Activated CD4-positive, alpha-beta T cell treated with anti-CD3 and anti-CD28 coated beads, Interleukin-2, amount 10 ng/mL, durations not matched to agents 7 days and 5 days (primary cell): ENCODE measurements around the gene AFF2. TPM values are rescaled to one million over a fixed set of nuclear protein-coding genes. Genes with fewer than 3 reads are reported as not detected.

Experiments used
- CTCF ChIA-PET: fragments of 350-600 bp; sonication (Branson Sonifier 250); formaldehyde crosslinking; loops from one replicate; lab custom pipeline; 2021; ENCODE audit warnings: antibody characterized with exemption; lab: Charles Lee
- POLR2A ChIA-PET: fragments of 350-600 bp; sonication (Branson Sonifier 250); formaldehyde crosslinking; loops from one replicate; lab custom pipeline; 2021; ENCODE audit warnings: antibody characterized with exemption; lab: Charles Lee
- DNase-seq: peaks from one replicate; pipeline ENCODE4 v3.0.0-alpha.2; 2020
- H3K27ac Mint-ChIP-seq: one replicate; pipeline ENCODE4 v1.8.0; 2021; ENCODE audit warnings: mild to moderate bottlenecking, moderate library complexity, mixed read lengths
- H3K27me3 Mint-ChIP-seq: one replicate; pipeline ENCODE4 v1.8.0; 2021; ENCODE audit warnings: mixed read lengths
- H3K36me3 Mint-ChIP-seq: one replicate; pipeline ENCODE4 v1.8.0; 2021; ENCODE audit warnings: low read depth, mixed read lengths
- H3K4me1 Mint-ChIP-seq: one replicate; pipeline ENCODE4 v1.8.0; 2021; ENCODE audit warnings: mixed read lengths
- H3K4me3 Mint-ChIP-seq: one replicate; pipeline ENCODE4 v1.8.0; 2021; ENCODE audit warnings: mild to moderate bottlenecking, moderate library complexity, mixed read lengths
- H3K9me3 Mint-ChIP-seq: one replicate; pipeline ENCODE4 v1.8.0; 2021; ENCODE audit warnings: mixed read lengths
- total RNA-seq, 2 experiments: library from RNA; stranded (reverse); gene quantifications; one replicate each; pipeline ENCODE4 v1.2.3, GENCODE V29; 2021

The AFF2 gene
- total RNA-seq, 2 experiments from 2014 or later: 0.69 to 1.8 TPM

DNA sequence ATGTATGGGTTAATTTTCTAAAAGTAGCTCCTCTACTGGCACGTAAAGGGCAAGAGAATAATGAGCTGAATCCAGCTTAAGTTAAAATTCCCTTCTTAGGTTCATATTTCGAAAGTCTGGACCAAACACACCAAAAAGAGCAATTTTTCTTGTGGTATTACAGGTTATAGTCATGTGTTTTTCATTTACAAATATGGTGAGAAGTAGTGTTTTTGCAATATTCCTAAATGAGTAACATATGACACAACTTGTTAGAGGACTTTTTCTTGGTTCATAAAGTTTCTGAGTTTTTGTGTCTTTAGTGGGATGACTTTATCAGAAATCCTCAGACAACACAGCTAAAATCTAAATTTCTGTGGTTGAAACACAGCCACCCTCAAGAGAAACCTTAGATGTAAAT lies 172.1 kb downstream of the AFF2 start:
- Mint-ChIP-seq H3K27ac (no peak overlapping the region), H3K4me3 (no peak overlapping the region), H3K36me3 (no peaks in the 10 kb centered on the region), H3K9me3 (peaks cover 18% of the 10 kb centered on the region), H3K4me1 (no peaks in the 10 kb centered on the region), H3K27me3 (no peaks in the 10 kb centered on the region)
- ChIA-PET POLR2A (no interaction called here), CTCF (no interaction called here)
- no peak for DNase-seq

DNA sequence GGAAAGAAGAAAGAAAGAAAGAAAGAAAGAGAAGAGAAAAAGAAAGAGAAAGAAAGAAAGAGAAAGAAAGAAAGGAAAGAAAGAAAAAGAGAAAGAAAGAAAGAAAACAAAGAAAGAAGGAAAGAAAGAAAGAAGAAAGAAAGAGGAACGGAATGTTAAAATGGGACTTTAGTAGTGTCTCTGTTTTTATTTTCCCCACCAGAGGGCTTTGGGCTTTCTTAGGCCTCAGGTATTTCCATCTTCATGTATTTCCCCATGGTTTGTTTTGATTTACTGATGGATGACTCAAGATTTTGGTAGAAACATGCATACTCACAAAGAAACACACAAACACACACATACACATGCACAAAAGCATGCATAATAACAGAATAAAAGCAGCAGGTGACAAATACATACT lies 181.2 kb downstream of the AFF2 start:
- no peak for DNase-seq
- no peaks in the 10 kb centered on the region for H3K36me3 Mint-ChIP-seq
- no peaks in the 10 kb centered on the region for H3K4me1 Mint-ChIP-seq
- ChIA-PET POLR2A (no interaction called here), CTCF (no interaction called here)
- H3K4me3 Mint-ChIP-seq: no peak overlapping the region
- H3K27me3 Mint-ChIP-seq: no peaks in the 10 kb centered on the region
- no peaks in the 10 kb centered on the region for H3K9me3 Mint-ChIP-seq
- no peak overlapping the region for H3K27ac Mint-ChIP-seq

GRCh38 chrX:148682206-148682605 lies 181.8 kb downstream of the AFF2 start:
- no peaks in the 10 kb centered on the region for H3K27me3 Mint-ChIP-seq
- no peaks in the 10 kb centered on the region for H3K36me3 Mint-ChIP-seq
- H3K27ac Mint-ChIP-seq: no peak overlapping the region
- H3K4me3 Mint-ChIP-seq: no peak overlapping the region
- no peaks in the 10 kb centered on the region for H3K9me3 Mint-ChIP-seq
- no peak for DNase-seq
- ChIA-PET CTCF (no interaction called here), POLR2A (no interaction called here)
- H3K4me1 Mint-ChIP-seq: no peaks in the 10 kb centered on the region

- H3K27ac Mint-ChIP-seq: no peak overlapping the region
- no peaks in the 10 kb centered on the region for H3K36me3 Mint-ChIP-seq
- H3K4me3 Mint-ChIP-seq: no peak overlapping the region
- H3K4me1 Mint-ChIP-seq: no peaks in the 10 kb centered on the region
- no peaks in the 10 kb centered on the region for H3K27me3 Mint-ChIP-seq
- peaks cover 6% of the 10 kb centered on the region for H3K9me3 Mint-ChIP-seq
- ChIA-PET CTCF (no interaction called here), POLR2A (no interaction called here)
- no peak for DNase-seq
These were observed 191.0 kb downstream of the AFF2 start for GRCh38 chrX:148691456-148691855.

DNA sequence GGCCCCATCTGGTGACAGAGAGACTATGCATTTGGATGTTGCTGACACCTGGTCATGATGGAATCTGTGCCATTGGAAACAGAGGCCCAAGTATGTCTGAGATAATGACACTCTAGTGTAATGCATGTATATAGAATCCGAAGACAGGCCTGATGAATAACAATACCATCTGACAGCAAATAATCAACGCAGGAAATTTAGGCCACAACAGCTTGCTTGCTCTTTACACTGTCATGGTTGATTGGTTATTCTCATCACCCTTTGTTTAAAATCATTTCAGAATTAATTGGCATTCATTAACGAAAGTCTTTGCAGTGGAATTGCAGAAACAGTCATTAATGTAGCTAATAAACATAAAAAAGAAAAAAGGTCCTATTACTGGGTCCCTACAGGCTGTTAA lies 194.8 kb downstream of the AFF2 start:
- no peaks in the 10 kb centered on the region for H3K36me3 Mint-ChIP-seq
- no peak overlapping the region for H3K4me3 Mint-ChIP-seq
- H3K4me1 Mint-ChIP-seq: no peaks in the 10 kb centered on the region
- H3K27ac Mint-ChIP-seq: no peak overlapping the region
- no peaks in the 10 kb centered on the region for H3K27me3 Mint-ChIP-seq
- DNase-seq: no peak
- CTCF ChIA-PET: no interaction called here
- POLR2A ChIA-PET: no interaction called here
- peaks cover 6% of the 10 kb centered on the region for H3K9me3 Mint-ChIP-seq

GRCh38 chrX:148698221-148698620 lies 197.8 kb downstream of the AFF2 start:
- ChIA-PET CTCF (no interaction called here), POLR2A (no interaction called here)
- no peak for DNase-seq
- H3K4me3 Mint-ChIP-seq: no peak overlapping the region
- H3K27ac Mint-ChIP-seq: no peak overlapping the region
- H3K27me3 Mint-ChIP-seq: no peaks in the 10 kb centered on the region
- peaks cover 4% of the 10 kb centered on the region for H3K9me3 Mint-ChIP-seq
- H3K36me3 Mint-ChIP-seq: no peaks in the 10 kb centered on the region
- no peaks in the 10 kb centered on the region for H3K4me1 Mint-ChIP-seq

DNA sequence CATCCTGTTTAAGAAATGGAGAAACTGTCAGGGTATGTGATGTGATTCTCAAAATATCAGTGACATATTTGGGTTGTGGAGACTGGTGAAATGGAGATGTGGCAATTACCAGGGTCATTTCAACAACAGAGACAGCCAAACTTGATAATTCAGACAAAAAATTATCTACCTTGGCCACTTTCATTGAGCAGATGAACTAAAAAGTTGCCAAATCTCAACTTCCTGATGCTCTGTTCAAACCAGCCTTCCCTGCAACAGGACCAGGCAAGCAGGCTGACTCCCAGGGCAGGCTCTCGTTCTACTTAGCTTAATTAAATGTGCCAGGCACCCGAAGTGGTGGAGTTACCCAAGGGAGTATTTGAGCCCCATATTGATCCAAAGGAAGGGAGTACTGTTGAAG lies 199.6 kb downstream of the AFF2 start:
- no peak overlapping the region for H3K4me3 Mint-ChIP-seq
- H3K9me3 Mint-ChIP-seq: no peaks in the 10 kb centered on the region
- no peak overlapping the region for H3K27ac Mint-ChIP-seq
- POLR2A ChIA-PET: no interaction called here
- H3K27me3 Mint-ChIP-seq: no peaks in the 10 kb centered on the region
- no peak for DNase-seq
- CTCF ChIA-PET: no interaction called here
- H3K36me3 Mint-ChIP-seq: no peaks in the 10 kb centered on the region
- H3K4me1 Mint-ChIP-seq: no peaks in the 10 kb centered on the region

DNA sequence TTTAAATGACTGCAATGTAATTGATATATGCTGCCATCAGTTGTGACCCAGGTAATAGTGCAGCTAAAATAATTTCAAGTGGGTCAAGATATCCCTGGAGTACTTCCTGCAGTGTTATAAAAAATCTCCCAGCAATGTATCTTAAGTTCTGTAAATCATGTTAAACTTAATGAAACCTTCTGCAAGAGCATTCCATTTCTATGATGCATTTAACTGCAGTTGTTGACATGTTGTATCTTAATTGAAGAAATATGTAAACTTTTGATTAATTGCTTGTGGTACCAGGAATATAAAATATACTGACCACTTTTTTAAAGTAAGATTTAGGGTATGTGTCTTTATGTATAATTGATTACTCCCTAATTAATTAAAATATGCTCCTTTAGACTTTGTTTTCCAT lies 213.6 kb downstream of the AFF2 start:
- no peak overlapping the region for H3K27ac Mint-ChIP-seq
- no peak overlapping the region for H3K4me3 Mint-ChIP-seq
- no peaks in the 10 kb centered on the region for H3K36me3 Mint-ChIP-seq
- POLR2A ChIA-PET: no interaction called here
- DNase-seq: no peak
- CTCF ChIA-PET: no interaction called here
- no peaks in the 10 kb centered on the region for H3K27me3 Mint-ChIP-seq
- H3K4me1 Mint-ChIP-seq: no peaks in the 10 kb centered on the region
- H3K9me3 Mint-ChIP-seq: no peaks in the 10 kb centered on the region

DNA sequence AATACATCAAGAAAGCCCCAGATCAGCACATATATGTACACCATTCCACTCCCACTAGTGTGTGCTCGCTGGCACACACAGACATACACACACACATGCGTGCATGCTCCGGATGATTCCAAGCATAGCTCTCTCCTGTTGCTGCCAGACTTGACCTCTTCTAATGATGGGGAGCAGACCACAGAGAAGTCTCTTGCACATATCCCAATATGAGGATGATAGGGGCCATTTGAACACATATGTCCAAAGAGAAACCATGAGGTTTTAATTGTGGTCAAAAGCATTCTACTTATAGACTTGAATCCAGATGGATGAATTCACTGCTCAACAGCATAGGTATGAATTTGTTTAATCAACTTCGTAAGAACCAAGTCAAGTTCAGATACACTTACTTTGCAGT lies 214.9 kb downstream of the AFF2 start:
- Mint-ChIP-seq H3K27ac (no peak overlapping the region), H3K27me3 (no peaks in the 10 kb centered on the region), H3K4me1 (no peaks in the 10 kb centered on the region), H3K4me3 (no peak overlapping the region), H3K9me3 (no peaks in the 10 kb centered on the region), H3K36me3 (no peaks in the 10 kb centered on the region)
- no peak for DNase-seq
- POLR2A ChIA-PET: no interaction called here
- CTCF ChIA-PET: no interaction called here

DNA sequence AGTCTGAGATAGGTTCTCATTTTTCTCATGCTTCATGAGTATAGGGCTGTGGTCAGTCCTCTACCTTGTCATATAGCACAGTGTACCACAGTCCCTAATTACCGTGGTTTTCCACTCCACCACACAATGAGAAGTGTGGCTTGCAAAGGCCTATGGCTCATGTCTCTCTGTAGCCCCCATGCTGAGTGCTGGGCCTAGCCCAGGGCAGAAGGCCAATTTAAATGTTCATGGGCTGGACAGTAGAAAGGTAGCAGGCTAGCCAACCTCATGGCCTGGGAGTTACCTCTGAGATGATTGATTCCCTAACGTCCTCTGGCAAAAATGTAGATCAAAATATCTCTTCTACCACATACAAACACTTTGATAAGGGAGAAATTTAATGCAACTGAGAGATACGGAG lies 222.5 kb downstream of the AFF2 start:
- Mint-ChIP-seq H3K9me3 (no peaks in the 10 kb centered on the region), H3K36me3 (no peaks in the 10 kb centered on the region), H3K27ac (no peak overlapping the region), H3K4me1 (no peaks in the 10 kb centered on the region), H3K4me3 (no peak overlapping the region), H3K27me3 (no peaks in the 10 kb centered on the region)
- POLR2A ChIA-PET: no interaction called here
- no peak for DNase-seq
- CTCF ChIA-PET: no interaction called here

DNA sequence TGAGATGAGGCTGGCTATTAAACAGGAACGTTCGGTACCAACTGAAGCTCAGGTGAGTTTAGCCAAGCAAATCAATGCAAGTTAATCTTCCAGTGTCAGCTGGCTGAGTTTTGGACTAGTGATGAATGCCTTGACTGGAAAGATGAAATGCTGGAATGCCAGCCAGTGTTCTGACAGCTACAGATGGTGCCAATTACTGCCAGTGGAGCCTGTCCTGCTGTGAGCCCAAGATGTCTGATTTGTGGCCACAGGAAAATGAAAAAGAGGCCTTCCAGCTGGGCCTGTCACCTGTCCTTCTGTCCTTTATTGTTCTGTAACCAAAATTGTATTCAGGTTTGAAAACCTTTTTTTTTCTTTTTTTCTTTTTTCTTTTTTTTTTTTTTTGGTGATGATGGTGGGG lies 223.1 kb downstream of the AFF2 start:
- Mint-ChIP-seq H3K9me3 (no peaks in the 10 kb centered on the region), H3K36me3 (no peaks in the 10 kb centered on the region), H3K27me3 (no peaks in the 10 kb centered on the region), H3K27ac (no peak overlapping the region), H3K4me3 (no peak overlapping the region), H3K4me1 (no peaks in the 10 kb centered on the region)
- no peak for DNase-seq
- CTCF ChIA-PET: no interaction called here
- POLR2A ChIA-PET: no interaction called here

DNA sequence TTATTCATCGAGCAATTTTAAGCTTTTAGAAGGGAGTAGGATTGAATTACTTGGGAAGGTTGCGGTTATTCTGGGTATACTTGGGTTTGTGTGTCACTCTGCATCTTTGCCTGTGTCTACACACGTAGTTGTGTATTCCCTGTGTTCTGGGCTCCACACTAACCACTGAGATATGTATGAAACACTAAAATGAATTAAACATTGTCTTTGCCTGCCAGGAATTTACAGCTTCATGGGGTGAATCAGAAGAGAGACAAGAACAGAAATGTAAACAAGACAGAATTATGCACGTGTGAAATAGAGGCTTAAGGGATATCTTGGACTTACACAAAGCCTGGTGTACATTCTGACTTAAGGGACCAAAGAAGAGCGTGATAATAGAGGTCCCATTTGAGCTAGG lies 228.5 kb downstream of the AFF2 start:
- Mint-ChIP-seq H3K27ac (no peak overlapping the region), H3K36me3 (no peaks in the 10 kb centered on the region), H3K4me1 (no peaks in the 10 kb centered on the region), H3K27me3 (no peaks in the 10 kb centered on the region), H3K9me3 (no peaks in the 10 kb centered on the region), H3K4me3 (no peak overlapping the region)
- DNase-seq: no peak
- ChIA-PET POLR2A (no interaction called here), CTCF (interaction anchor here (0.6 kb wide), 1 partner anchor 53 kb away, joined by 3 read pairs; no protein-coding TSS in a partner anchor)

- Mint-ChIP-seq H3K4me1 (no peaks in the 10 kb centered on the region), H3K4me3 (no peak overlapping the region), H3K36me3 (no peaks in the 10 kb centered on the region), H3K9me3 (no peaks in the 10 kb centered on the region), H3K27me3 (no peaks in the 10 kb centered on the region), H3K27ac (no peak overlapping the region)
- CTCF ChIA-PET: interaction anchor here (0.6 kb wide), 1 partner anchor 47 kb away, joined by 3 read pairs; no protein-coding TSS in a partner anchor
- POLR2A ChIA-PET: no interaction called here
- no peak for DNase-seq
These were observed 232.3 kb downstream of the AFF2 start for GRCh38 chrX:148732743-148733142.

GRCh38 chrX:148741441-148741840 lies 241.0 kb downstream of the AFF2 start:
- POLR2A ChIA-PET: no interaction called here
- CTCF ChIA-PET: interaction anchor here (0.6 kb wide), 1 partner anchor 231 kb away, joined by 3 read pairs; no protein-coding TSS in a partner anchor
- Mint-ChIP-seq H3K9me3 (peaks cover 4% of the 10 kb centered on the region), H3K36me3 (no peaks in the 10 kb centered on the region), H3K4me1 (peaks cover 10% of the 10 kb centered on the region), H3K27ac (no peak overlapping the region), H3K4me3 (no peak overlapping the region), H3K27me3 (no peaks in the 10 kb centered on the region)
- no peak for DNase-seq
